ENCODE measurements around the gene PNLIPRP2.

Gene PNLIPRP2

DNA sequence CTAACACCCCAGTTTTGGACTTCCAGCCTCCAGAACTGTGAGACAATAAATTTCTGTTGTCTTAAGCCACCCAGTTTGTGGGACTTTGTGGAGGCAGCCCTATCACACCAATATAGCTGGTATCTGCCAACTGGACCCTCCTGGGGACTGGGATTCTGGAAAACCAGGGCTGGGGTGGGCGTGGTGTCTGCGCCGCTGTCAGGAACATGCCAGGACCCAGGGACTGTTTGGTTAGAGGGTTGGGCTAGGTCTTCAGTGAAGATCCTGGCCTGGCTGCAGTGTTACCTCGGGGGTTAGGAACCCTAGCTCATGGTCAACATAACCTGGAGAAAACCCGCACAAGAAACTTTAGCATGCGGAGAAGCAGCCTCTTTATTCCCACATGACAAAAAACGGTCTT lies 42.6 kb downstream of the PNLIPRP2 start:
- Mint-ChIP-seq H3K27ac (no peak overlapping the region), H3K9me3 (no peaks in the 10 kb centered on the region), H3K36me3 (no peaks in the 10 kb centered on the region), H3K4me1 (no peaks in the 10 kb centered on the region), H3K4me3 (no peak overlapping the region), H3K27me3 (peaks cover 6% of the 10 kb centered on the region)

- Mint-ChIP-seq H3K9me3 (no peaks in the 10 kb centered on the region), H3K27ac (no peak overlapping the region), H3K4me3 (no peak overlapping the region), H3K36me3 (no peaks in the 10 kb centered on the region), H3K27me3 (peaks cover 9% of the 10 kb centered on the region), H3K4me1 (no peaks in the 10 kb centered on the region)
These were observed 43.9 kb downstream of the PNLIPRP2 start for GRCh38 chr10:116664631-116665030.

- H3K27me3 Mint-ChIP-seq, result peaks cover 12% of the 10 kb centered on the region
- H3K4me3 Mint-ChIP-seq, result no peak overlapping the region
- H3K27ac Mint-ChIP-seq, result no peak overlapping the region
- no peaks in the 10 kb centered on the region for H3K36me3 Mint-ChIP-seq
- no peaks in the 10 kb centered on the region for H3K9me3 Mint-ChIP-seq
- no peaks in the 10 kb centered on the region for H3K4me1 Mint-ChIP-seq
These were observed 44.9 kb downstream of the PNLIPRP2 start for GRCh38 chr10:116665541-116666125.

DNA sequence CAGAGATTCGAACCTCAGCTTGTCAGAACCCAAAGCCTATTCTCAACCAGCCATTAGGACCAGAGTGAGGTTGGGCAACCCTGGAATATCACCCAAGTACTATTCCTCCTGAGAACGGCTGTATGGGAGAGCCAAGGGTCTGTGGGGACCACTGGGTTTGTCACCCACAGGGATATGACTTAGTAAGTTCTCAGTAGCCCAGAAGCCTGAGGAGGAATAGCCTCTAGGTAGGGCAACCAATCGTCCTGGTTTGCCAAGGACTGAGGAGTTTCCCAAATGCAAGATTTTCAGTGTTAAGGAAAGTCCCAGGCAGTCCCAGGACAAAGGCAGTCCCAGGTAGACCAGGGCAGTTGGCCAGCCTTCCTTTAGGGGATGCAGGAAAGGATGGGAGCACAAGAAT lies 46.7 kb downstream of the PNLIPRP2 start:
- Mint-ChIP-seq H3K9me3 (no peaks in the 10 kb centered on the region), H3K27ac (no peak overlapping the region), H3K4me3 (no peak overlapping the region), H3K4me1 (no peaks in the 10 kb centered on the region), H3K36me3 (no peaks in the 10 kb centered on the region), H3K27me3 (peaks cover 14% of the 10 kb centered on the region)

- H3K27me3 Mint-ChIP-seq, result peaks cover 13% of the 10 kb centered on the region
- no peak overlapping the region for H3K27ac Mint-ChIP-seq
- no peak overlapping the region for H3K4me3 Mint-ChIP-seq
- no peaks in the 10 kb centered on the region for H3K36me3 Mint-ChIP-seq
- no peaks in the 10 kb centered on the region for H3K9me3 Mint-ChIP-seq
- H3K4me1 Mint-ChIP-seq, result no peaks in the 10 kb centered on the region
These were observed 47.3 kb downstream of the PNLIPRP2 start for GRCh38 chr10:116668018-116668417.

- no peaks in the 10 kb centered on the region for H3K4me1 Mint-ChIP-seq
- no peaks in the 10 kb centered on the region for H3K36me3 Mint-ChIP-seq
- no peak overlapping the region for H3K4me3 Mint-ChIP-seq
- H3K27me3 Mint-ChIP-seq, result peaks cover 13% of the 10 kb centered on the region
- no peaks in the 10 kb centered on the region for H3K9me3 Mint-ChIP-seq
- no peak overlapping the region for H3K27ac Mint-ChIP-seq
These were observed 47.7 kb downstream of the PNLIPRP2 start for GRCh38 chr10:116668446-116668845.

DNA sequence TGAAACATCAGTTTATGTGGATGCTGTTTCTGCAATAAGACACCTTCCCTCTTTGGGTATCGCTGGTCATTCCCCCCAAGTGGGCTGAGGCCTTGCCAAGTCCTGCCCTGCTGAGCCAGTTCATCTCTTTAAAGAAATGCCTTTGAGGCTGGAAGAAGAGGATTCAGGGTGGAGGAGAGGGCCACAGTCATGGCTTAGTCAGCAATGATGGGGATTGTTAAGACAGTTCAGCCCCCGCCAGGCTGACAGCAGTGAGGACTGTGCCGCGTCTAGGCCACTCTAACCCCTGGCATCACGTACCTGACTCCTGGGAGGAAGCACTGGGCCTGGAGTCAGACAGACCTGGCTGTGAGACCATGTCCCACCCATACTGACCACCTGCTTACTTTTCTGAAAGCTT lies 48.3 kb downstream of the PNLIPRP2 start:
- no peaks in the 10 kb centered on the region for H3K4me1 Mint-ChIP-seq
- peaks cover 15% of the 10 kb centered on the region for H3K27me3 Mint-ChIP-seq
- H3K36me3 Mint-ChIP-seq, result no peaks in the 10 kb centered on the region

DNA sequence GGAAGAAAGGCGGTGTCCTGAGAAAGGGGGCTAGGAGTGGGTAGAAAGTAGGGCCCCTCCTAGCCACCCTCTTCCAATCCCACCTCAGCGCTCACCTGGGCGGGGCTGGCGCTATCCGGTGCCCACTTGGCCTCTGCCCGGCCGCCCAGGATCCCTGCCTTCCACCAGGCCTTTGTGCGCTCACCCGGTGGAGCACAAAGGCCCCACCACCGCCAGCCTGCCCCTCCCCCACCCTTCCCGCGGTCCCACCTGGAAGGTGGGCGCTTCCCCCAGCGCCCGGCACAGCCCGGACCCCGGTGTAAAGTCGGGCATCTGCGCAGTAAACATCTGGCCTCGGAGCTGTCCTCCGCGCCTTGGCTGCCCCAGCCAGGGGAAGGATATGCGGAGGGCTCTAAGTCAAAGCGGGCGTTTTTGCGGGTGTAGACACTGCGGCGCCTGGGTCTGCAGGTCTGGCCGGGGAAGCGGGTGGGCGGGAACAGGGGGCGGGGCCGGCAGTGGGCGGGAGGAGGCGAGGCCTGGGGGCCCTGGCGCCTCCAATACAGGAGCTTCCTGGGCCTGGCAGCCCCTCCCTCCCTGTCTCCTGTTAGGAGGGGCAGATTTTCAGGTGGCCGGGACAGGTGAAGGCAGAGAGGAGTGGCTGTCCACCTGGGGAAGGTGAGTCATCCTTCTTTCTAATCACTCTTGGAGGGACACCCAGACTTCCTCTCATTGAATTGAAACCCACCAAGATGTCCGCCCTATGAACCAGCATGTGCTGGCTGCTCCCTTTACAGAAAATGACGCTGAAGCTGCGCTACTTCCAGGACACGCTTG lies 49.3 kb downstream of the PNLIPRP2 start:
- Mint-ChIP-seq H3K4me3 (no peak overlapping the region), H3K27me3 (peaks cover 15% of the 10 kb centered on the region)

More for the DNA sequence above, 48.3 kb downstream of the PNLIPRP2 start:
- H3K27ac Mint-ChIP-seq, result no peak overlapping the region
- H3K4me3 Mint-ChIP-seq, result no peak overlapping the region
- H3K9me3 Mint-ChIP-seq, result no peaks in the 10 kb centered on the region

DNA sequence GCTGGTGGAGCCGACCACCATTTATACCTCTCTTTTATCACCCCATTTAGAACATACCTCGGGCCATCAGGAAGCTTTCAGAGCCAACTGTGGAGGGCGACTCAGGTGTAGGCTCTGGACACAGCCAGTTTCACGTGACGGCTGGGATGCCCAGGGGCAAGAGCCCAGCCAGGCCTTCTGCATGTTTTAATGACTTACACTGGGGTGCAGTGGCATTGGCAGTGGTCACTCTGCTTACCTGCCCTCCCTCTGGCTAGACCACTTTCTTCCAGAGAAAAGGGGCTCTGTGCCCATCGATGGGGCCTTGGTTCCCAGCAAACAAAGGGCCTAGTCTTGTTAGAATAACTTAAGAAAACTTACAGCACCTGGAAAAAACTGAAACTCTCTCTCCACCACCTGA lies 50.0 kb downstream of the PNLIPRP2 start:
- Mint-ChIP-seq H3K4me3 (no peak overlapping the region), H3K27ac (no peak overlapping the region), H3K4me1 (no peaks in the 10 kb centered on the region), H3K9me3 (no peaks in the 10 kb centered on the region), H3K36me3 (no peaks in the 10 kb centered on the region), H3K27me3 (peaks cover 15% of the 10 kb centered on the region)

More for the DNA sequence above, 49.3 kb downstream of the PNLIPRP2 start:
- Mint-ChIP-seq H3K4me1 (no peaks in the 10 kb centered on the region), H3K27ac (no peak overlapping the region), H3K9me3 (no peaks in the 10 kb centered on the region), H3K36me3 (no peaks in the 10 kb centered on the region)

DNA sequence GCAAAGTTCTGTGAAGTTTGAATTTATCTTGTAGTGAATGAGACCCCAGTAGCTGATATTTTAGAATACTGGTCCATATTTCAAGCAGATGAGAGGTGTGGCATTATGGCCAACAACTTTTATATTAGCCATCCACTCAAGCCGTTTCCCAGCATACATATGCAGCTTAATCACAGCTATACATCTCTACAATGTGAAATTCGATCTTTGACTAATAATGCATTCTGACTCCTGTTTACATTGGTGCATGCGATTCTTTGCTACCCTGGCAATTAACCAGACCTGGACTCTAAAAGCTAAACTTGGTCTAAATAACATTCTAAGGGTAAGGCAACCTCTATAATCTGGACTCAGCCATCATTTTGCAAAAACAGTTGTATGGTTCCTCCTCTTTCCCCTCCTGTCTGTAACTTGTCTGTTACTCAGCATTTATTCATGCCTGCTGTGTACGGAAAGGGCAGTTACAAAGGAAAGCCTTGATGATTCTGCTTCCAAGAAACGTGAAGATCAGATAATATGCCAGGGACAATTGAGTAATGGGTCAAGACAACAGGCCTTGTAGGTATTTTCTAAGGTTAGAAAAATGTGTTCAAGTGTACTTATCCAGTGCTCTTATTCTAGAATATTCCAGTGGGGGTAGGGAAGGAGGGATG lies 50.6 kb downstream of the PNLIPRP2 start:
- Mint-ChIP-seq H3K27ac (no peak overlapping the region), H3K36me3 (no peaks in the 10 kb centered on the region), H3K4me3 (no peak overlapping the region), H3K4me1 (no peaks in the 10 kb centered on the region), H3K27me3 (peaks cover 15% of the 10 kb centered on the region), H3K9me3 (no peaks in the 10 kb centered on the region)

- H3K4me1 Mint-ChIP-seq, result no peaks in the 10 kb centered on the region
- H3K27ac Mint-ChIP-seq, result no peak overlapping the region
- H3K9me3 Mint-ChIP-seq, result no peaks in the 10 kb centered on the region
- no peak overlapping the region for H3K4me3 Mint-ChIP-seq
- no peaks in the 10 kb centered on the region for H3K36me3 Mint-ChIP-seq
- H3K27me3 Mint-ChIP-seq, result peaks cover 11% of the 10 kb centered on the region
These were observed 52.1 kb downstream of the PNLIPRP2 start for GRCh38 chr10:116672891-116673290.

DNA sequence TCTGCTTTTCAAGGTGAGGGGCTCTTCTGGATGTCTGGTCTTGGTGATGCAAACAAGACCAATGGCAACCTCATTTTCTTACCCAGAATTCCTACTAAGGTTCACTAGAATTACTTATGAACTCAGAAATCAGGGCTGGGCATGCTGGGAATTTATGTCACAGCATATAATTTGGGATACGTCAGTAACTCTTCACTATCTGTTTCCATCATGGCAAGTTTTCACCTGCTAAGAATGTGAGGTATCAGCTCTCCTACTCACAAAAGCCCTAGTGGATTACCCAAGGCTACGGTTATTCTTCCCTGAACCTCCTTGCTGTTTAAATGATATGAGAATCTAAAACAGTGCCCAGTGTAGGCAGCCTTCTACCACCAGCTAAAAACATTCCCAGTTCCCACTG lies 53.1 kb downstream of the PNLIPRP2 start:
- no peak overlapping the region for H3K27ac Mint-ChIP-seq
- no peaks in the 10 kb centered on the region for H3K9me3 Mint-ChIP-seq
- no peaks in the 10 kb centered on the region for H3K4me1 Mint-ChIP-seq
- H3K27me3 Mint-ChIP-seq, result peaks cover 11% of the 10 kb centered on the region
- no peak overlapping the region for H3K4me3 Mint-ChIP-seq
- no peaks in the 10 kb centered on the region for H3K36me3 Mint-ChIP-seq

DNA sequence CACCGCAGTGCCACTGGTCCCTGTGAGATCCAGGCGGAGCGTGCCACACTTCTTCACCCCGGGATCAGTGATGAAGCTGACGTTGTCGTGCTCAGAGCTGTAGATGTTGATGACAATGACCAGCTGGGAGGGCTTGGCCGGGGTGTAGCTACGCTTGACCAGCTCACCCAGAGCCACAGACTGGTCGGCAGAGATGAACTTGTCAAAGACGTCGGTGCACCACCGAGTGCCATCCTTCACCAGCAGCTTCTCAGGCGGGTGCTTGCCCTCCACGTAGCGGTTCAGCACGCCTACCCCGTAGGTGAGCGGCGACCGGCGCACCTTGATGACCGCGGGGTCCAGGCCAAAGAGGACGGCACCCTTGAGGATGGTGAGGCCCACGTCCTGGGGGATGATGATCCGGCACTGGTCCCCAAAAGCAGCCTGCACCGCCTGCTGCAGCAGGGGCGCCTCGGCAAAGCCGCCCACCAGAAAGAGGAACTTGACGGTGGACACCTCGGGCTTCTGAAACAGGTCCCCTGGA lies 54.2 kb downstream of the PNLIPRP2 start:
- Mint-ChIP-seq H3K27ac (no peak overlapping the region), H3K36me3 (no peaks in the 10 kb centered on the region), H3K4me3 (no peak overlapping the region), H3K9me3 (no peaks in the 10 kb centered on the region), H3K27me3 (peaks cover 8% of the 10 kb centered on the region), H3K4me1 (no peaks in the 10 kb centered on the region)

- Mint-ChIP-seq H3K4me3 (no peak overlapping the region), H3K4me1 (no peaks in the 10 kb centered on the region), H3K36me3 (no peaks in the 10 kb centered on the region), H3K9me3 (no peaks in the 10 kb centered on the region), H3K27ac (no peak overlapping the region), H3K27me3 (peaks cover 4% of the 10 kb centered on the region)
These were observed 55.4 kb downstream of the PNLIPRP2 start for GRCh38 chr10:116676118-116676517.

DNA sequence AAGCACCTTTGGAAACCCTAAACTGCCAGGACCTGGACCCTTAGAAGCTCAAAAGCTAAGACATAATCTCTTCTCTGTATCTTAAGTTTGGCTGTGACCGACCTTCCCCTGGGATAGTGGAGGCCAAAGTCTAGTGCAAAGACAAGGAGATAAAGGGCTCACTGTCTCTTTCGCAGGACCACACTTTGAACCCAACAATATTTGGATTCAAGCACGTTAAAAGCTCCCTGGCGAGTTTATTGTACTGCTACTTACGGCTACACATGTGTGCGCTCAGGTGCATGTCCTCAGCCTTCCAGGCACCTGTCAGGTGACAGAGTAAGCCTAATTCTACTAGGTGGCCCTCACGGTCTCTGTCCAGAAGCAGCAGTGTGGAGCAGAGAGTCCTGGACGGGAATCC lies 55.9 kb downstream of the PNLIPRP2 start:
- Mint-ChIP-seq H3K27me3 (peaks cover 5% of the 10 kb centered on the region), H3K4me1 (no peaks in the 10 kb centered on the region), H3K9me3 (no peaks in the 10 kb centered on the region), H3K4me3 (no peak overlapping the region), H3K27ac (no peak overlapping the region), H3K36me3 (no peaks in the 10 kb centered on the region)

GRCh38 chr10:116679351-116679750 lies 58.6 kb downstream of the PNLIPRP2 start:
- no peaks in the 10 kb centered on the region for H3K9me3 Mint-ChIP-seq
- no peak overlapping the region for H3K4me3 Mint-ChIP-seq
- H3K27ac Mint-ChIP-seq, result no peak overlapping the region
- H3K36me3 Mint-ChIP-seq, result no peaks in the 10 kb centered on the region
- H3K27me3 Mint-ChIP-seq, result peaks cover 2% of the 10 kb centered on the region
- no peaks in the 10 kb centered on the region for H3K4me1 Mint-ChIP-seq
